GM18907 (cell line): ENCODE results near the gene GTPBP4.
"Not testable (repeated sequence)": the region's sequence is repeated elsewhere in the genome, so short reads cannot be mapped to it uniquely, and the experiment has no call there.

ENCODE experiments used
- ATAC-seq: cut with Tn5 transposase; IDR thresholded peaks from one replicate; pipeline ENCODE4 v1.9.1; 2021; ENCODE audit warnings: mild to moderate bottlenecking, moderate library complexity; ENCODE audit not compliant: unreplicated experiment

GTPBP4 gene

DNA sequence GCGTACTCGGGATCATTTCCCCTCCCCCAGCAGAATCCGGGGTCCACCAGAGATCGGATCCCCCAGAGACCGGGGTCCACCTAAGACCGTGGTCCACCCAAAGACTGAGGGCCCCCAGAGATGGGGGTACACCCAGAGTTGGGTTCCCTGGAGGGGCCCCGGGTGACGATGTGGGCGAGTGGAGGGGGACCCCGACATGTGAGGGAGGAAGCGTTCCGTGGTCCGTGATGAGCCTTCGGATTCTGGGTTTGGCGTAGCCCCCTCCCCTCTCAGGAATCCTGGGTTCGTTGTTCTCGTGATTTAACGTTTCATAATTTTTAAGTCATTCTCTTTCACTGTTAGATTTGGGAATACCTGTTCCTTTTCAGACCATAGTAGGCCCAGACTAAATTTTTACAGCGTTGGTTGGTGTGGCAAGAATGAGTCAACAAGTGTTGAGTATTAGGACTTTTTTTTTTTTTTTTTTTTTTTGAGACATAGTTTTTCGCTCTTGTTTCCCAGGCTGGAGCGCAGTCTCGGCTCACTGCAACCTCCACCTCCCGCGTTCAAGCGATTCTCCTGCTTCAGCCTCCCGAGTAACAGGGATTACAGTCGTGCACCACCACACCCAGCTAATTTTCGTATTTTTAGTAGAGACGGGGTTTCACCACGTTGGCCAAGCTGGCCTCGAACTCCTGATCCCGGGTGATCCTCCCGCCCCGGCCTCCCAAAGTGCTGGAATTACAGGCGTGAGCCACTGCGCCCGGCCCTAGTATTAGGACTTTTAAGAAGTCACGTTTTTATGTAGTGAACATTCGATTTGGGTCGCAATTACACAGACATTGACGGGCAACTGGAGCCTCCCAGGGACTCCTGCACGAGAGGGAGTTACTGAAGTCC is 672 bp downstream of the GTPBP4 start:
- no peak for ATAC-seq

DNA sequence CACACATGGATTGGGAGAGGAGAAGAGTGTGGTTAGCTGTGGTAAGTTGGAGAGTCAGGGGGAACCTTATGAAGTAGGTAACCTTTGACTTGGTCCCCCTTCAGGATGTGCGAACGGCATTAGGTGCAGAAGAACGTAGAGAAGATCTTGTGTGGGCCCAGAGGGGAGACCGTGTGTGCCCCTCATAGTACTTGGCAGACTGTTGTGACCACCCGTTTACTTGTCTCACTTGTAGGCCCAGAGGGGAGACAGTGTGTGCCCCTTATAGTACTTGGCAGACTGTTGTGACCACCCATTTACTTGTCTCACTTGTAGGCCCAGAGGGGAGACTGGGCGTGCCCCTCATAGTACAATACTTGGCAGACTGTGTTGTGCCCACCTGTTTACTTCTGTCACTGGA is 2.6 kb downstream of the GTPBP4 start:
- ATAC-seq = no peak

DNA sequence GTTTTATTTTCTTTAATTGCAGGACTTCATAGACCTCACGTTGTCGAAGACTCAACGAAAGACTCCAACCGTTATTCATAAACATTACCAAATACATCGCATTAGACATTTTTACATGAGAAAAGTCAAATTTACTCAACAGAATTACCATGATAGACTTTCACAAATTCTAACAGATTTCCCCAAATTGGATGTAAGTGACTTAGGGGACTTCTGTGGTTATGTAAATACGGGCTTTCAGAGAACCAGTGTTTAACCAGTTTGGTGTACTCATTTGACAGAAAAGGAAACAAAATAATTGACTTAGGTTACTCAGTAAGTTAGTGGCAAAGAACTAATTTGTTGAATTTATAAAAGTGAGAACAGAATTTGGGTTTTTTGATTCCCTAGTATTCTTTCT is 4.2 kb downstream of the GTPBP4 start:
- peak; percentile 39 for ATAC-seq

DNA sequence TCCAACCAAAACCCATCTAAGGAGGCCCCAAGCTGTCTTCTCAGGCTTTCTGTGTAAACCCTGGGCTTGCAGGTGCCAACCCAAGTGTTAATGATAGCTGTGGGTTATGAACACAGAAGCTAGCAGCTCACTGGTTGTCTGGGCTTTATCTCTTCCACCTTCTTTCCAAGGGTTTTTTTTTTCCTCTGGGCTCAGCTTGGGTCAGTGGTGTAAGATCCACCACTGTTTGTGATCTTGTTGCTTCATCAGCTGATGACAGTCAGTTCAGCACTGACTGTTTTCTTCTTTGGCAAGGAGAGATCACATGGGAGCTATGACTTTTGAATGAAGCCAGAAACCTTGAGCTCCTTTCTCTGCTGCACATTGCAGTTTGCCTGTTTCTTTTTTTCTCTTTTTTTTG is 4.6 kb downstream of the GTPBP4 start:
- ATAC-seq = peak; percentile 6

DNA sequence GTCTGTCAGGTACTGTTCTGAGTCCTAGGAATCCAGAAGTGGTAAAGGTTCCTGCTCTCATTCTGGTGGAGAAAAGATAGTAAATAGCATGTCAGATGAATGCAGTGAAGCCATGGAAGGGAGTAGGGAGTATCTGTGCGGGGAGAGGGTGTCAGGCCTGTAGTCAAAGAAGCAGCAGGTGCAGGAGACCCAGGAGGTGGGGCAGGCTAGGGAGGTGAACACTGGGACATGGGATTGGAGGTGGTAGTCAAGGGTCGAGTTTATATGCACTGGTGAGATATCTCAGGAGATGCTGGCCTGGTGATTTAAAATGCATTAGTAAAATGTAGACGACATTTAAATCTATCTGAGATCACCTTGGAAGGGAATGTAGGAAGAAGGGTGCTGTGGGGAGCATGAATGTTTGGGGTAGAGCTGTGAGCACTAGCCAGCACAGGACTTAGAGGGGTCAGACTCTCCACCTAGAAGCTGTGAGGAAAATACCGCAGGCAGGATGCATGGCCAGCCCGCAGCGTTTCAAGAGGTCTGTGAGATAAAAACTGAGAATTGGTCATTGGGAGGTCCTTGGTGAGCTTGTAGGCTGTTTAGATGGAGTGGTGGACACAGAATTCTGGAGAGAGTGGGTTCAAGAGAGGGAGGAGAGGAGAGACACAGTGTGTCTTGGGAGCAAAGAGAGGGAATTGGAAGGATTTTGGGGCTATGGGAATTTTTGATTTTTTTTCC is 6.8 kb downstream of the GTPBP4 start:
- ATAC-seq = no peak

DNA sequence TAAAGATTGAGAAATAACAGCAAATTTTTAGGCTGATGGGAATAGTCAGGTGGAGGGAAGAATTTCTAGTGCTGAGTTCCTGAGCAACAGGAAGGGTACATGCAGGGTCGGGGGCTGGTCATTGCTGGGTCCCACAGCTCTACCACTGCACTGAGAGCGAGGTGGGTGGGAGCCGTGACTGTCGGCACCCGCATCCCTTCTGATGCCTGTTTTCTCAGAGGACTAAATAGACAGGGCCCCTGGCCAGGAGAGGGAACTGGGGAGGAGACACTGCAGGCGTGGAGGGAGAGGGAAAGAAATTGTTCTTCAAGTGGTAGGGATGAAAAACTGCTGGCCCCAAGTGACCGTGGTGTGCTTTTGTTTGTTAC is 7.3 kb downstream of the GTPBP4 start:
- ATAC-seq = no peak

DNA sequence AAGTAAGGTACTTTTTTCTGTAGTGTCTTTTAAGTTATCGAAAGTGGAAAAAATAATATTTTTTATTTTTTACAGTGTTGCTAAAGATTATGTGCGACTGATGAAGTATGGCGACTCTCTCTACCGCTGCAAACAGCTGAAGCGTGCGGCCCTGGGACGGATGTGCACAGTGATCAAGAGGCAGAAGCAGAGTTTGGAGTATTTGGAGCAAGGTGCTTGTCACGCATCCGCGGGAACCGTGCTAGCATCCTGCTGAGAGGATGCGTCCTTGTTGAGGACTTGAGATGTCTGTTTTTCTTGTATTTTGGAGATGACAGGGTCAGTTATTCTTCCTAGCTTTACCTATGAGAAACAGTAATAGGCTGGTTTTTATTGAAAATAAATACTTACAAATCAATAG is 7.8 kb downstream of the GTPBP4 start:
- no peak for ATAC-seq

DNA sequence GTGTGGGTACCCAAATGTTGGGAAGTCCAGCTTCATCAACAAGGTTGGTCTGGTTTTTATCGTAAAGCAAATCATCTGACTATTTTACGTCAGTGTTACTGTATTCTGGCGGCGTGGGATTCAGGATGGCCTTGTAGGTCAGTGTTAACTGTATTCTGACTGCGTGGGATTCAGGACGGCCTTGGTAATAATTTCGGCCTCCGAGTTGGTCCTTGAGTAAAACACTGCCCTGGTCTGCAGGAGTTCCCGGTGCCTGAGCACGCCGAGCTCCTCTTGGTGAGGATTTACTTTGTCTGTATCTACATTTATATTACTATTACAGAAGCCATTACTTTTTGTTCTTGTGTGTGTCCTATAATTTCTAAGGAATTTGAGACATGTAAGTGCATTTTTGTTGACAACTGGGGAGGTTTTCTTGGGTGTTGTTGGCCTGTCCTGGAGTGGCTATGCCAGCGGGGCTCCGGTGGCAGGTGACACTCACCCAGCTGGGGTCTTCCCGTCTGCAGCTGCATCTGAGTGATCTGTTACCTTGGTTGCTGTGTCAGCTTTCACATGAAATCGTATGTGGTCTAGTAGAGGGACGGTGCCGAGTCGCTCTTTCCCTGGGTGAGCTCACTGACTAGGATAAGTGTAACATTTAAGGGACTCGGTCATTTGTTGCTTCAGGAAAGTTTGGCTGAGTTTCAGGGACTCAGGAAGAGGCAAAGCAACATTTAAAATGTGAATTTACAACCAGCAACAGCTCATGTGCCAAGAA is 9.2 kb downstream of the GTPBP4 start:
- no peak for ATAC-seq

DNA sequence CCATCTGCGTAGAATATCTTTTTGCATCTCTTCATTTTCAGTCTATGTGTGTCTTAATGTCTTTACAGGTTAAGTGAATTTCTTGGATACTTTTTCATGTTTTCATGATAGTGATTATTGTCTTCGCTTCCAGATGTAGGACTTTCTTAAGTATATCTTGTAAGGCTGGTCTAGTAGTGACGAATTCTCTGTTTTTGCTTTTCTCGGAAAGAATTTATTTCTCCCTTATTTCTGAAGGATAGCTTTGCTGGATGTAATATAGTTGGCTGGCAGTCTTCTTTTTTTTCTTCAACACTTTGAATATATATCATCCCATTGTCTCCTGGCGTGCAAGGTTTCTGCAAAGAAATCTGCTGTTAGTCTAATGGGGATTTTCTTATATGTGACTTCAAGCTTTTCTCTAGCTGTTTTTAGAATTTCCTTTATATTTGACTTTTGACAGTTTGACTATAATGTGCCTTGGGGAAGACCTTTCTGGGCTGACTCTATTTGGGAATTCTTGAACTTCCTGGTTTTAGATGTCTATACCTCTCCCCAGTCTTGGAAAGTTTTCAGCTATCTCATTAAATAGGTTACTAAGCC is 14.3 kb downstream of the GTPBP4 start:
- no peak for ATAC-seq

DNA sequence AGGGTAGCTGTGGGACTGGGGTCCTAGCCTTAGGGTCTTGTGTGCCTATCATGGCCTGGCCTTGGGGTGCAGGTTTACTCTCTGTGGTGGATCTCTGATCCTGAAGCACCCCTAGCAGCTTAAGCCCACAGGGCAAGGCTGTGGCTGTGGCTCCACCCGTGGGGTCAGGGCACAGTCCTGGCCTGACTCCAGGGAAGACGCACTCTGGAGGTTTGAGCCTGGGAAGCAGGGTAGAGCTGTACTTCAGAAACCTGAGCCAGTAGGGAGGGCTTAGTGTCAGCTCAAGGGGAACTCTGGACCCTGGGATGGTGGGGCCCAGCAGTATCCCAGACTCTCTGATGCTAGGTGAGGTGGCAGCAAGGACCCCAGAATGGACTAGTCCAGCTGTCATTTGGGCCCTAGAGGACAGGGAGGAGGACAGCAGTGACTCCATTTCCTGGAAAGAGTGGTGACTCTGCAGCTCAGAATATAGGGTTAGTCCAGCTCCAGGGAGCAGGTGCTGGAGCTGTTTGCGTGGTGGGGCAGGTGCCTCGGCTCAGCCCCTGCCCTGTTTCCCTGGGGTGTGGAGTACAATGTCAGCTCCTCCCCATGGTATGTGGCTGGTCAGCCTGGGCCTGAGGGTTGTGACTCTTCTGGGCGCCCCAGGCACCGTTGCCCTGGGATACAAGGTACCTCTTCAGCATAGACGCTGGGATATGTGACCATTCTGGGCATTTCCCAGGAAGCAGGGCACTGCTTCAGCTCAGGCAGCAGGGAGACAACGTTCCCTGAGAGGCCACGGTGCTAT is 15.8 kb downstream of the GTPBP4 start:
- ATAC-seq = no peak

DNA sequence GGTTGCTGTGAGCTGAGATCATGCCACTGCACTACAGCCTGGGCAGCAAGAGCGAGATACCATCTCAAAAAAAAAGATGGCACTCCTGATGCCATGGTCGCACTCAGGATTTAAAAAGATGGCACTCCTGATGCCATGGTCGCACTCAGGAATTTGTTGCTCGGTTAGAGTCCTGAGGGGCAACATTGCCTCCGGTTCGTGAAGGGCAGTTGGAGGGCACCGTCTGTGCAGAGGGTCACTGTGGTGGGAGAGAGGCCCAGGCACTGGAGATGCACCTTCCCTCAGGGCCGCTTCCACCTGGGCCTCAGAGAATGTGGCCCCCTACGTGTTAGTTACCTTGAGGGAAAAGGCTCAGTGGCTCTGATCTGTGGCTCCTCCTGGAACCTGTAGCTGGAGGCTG is 18.3 kb downstream of the GTPBP4 start:
- ATAC-seq = no peak

DNA sequence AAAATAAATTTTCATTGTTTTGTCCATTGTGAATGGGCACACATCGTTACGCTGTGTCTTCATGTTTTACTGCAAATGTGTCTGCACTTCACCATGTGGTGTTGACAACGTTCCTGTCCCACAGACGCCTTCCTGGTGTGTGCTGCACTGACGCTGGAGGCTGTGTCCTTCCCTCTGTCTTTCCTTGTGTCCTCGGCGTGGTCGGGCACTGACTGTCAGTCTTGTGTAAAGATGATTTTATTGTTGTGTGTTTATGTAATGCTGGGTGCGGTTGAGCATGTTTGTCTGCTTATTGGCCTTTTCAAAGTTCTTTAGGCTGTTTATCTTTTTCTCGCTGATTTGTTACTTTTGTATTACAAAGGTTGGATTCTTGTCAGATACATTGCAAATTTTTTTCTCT is 19.3 kb downstream of the GTPBP4 start:
- ATAC-seq = no peak

DNA sequence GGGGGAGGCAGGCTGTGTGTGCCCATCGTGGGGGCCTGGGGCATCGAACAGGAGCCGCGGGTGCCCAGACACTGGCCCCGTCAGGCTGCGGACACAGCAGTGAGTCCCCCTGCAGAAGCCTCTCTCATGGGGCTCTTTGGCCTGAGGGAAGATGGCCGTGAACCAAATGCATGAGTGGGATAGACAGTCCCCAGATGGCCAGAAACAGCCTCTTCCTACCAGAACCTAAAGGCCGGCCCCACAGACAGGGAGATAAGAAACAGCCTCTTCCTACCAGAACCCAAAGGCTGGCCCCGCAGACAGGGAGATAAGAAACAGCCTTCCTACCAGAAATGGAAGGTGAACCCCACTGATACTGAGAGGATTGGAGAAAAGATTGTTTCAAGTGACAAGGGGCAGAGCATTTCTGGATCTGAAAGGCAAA is 20.8 kb downstream of the GTPBP4 start:
- ATAC-seq = no peak

DNA sequence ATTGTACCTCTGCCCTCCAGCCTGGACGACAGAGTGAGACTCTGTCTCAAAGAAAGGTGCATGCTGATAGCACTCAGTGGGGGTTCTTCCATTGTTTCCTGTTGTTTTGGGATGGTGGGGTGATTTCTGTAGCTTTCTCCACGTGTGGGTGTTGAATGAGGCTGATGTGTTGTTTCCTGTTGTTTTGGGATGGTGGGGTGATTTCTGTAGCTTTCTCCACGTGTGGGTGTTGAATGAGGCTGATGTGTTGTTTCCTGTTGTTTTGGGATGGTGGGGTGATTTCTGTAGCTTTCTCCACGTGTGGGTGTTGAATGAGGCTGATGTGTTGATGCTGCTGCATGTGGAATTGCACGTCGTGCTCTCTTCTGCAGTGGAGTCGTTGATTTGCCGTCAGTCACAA is 21.7 kb downstream of the GTPBP4 start:
- ATAC-seq = not testable (repeated sequence)

DNA sequence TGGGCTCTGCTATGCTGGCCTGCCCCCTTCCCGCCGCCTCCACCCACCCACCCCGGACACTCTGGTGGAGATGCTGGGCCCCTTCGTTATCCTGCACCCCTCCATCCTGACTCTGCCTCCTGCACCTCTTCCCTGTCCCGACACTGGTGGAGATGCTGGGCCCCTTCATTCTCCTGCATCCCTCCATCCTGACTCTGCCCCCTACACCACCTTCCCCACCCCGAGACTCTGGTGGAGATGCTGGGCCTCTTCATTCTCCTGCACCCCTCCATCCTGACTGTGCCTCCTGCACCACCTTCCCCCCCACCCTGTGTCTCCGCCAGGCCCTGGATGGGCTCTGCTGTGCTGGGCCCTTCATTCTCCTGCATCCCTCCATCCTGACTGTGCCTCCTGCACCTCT is 22.5 kb downstream of the GTPBP4 start:
- no peak for ATAC-seq

DNA sequence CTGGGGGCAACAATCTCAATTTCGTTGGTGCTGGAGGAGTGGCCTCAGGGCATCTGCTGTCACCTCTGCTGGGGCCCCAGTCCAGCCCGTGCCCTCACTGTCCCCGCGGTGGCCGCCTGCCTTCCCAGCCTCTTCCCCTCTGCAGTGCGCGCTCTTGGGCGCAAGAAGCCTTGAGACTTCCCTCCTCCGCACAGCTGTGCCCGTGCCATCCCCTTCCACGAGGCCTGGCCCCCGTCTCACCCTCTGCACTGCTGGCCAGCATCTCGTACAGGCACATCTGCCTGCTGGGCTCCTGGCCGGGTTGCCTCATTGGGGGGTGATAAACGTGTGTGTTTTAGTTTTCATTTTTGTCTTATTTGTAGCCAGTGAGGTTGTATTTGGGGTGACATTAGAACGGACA is 23.5 kb downstream of the GTPBP4 start:
- no peak for ATAC-seq

DNA sequence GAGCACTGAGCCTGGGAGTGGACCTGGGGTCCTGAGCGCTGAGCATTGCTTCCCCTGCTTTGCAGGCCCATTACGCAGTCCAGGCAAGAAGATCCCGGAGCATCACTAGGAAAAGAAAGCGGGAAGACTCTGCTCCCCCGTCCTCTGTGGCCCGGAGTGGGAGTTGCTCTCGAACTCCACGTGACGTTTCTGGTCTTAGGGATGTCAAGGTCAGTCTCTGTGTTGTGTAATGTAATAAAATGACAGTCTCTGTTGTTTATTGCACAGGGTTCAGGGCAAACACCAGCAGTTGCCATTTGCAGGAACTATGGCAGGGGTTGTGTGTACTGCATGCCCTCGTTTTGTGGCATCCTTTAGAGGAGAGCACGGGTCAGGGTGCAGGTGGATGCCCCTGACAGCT is 27.5 kb downstream of the GTPBP4 start:
- ATAC-seq = no peak

DNA sequence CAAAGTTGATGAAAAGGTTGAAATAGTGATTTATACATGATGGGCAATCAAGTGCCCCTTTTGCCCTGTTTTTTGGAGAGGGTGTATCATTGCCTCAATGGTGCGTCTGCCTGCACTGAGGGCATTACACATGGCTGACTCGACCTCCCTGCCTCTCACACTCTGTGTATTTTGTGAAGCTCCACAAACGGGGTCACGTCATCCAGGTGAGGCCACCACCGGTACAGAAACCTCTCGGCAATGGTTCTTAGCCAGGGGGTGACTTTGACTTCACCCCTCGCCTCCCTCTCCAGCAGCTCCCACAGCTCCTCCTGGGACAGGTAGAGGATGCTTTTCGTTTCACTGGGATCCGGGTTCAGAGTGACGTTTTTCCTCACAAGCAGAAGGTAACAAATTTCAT is 31.1 kb downstream of the GTPBP4 start:
- no peak for ATAC-seq

DNA sequence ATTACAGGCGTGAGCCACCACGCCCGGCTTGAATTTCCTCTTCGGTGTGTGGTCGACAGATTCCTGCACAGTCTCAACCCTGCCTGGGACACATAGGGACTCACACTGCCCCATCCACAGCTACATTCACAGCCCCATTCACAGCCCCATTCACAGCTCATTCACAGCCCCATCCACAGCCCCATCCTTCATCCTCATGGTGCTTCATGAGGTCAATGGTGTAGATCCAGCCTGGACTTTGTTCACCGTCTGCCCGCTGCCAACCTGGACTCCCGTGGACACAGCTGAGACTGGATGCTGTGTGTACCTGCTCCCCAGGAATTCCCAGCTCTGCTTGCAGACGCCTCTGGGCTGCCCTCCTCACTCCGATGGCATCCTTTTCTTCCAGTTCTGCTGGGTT is 32.2 kb downstream of the GTPBP4 start:
- ATAC-seq = no peak

DNA sequence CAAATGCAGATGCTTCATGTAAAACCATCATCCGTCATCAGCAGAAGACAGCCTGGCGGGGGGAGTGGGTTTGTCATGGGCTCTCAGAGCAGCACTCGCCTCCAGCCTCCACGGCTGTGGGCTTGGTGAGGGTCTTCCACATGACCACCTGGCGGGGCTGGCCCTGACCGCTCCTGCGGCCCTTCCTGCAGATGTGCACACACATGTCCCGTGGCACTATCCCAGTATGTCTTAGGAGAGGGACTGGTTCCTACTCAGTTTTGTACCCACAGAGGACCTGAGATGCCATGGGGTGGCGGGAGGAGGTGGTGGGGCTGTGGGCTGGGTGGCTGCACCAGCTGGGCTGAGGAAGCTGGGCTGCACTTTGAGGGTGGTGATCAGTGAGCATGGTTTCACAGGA is 32.7 kb downstream of the GTPBP4 start:
- ATAC-seq = no peak

DNA sequence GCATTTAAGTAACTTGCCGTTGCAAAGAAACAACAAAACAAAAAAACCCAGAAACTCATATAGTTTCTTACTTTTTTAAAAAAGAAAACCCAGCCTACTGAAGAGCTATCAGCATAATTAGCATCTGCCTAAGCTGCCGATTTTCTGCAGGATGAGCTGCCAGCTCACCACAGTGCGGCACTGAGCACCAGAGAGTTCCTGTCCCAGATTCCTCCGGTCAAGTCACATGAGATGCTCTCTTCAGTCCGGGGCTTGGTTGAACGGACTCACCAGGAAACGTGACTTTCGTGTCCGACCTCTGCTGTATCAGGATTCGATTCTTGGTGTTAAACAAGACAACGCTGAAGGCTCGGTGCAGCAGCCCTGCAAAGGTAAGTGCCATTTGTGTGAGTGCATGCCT is 34.2 kb downstream of the GTPBP4 start:
- no peak for ATAC-seq
